ENCODE data around the gene PSIP1.
"Not testable (repeated sequence)": the region's sequence is repeated elsewhere in the genome, so short reads cannot be mapped to it uniquely, and the experiment has no call there.

PSIP1 gene

DNA sequence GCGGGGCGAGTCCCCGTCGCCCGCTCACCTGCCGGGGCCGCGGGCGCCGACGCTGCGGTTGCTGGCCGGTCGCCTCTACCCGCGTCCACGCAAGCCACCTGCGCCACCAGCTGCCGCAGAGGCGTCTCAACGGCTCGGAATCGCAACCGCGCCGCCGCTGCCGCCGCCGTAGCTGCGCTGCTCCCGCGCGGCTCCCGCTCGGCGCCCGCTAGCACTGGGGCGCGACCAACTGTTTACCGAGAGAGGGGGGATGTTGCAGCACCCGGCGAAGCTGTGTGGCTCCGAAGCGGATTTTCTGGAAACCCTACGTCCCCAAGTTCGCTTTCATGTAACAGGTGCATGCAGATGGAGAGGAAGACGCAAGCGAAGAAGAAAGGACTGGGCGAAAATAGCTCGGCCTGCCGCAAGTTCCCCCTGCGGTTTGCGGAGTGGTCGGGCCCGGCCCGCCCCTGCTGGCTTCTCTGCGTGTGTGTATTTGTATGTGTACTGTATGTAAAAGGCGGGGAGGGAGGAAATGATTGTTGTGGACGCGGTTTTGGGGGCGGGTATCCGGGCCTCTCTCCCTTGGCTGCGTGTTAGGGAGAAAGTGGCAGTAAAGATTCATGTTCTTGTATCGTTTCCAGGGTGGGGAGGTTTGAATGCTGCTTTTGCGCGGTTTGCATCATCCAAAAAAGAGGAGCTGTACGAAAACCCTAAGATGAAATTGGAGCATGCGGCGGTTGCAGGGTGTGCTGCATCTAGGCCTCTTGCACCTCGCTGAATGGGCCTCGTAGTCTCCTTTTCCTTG lies at the start of gene PSIP1:
TSS of gene PSIP1 (minus strand) at position 182 of the 787 bp plus-strand sequence. CDS start 782 bp downstream, outside the sequence.
- TF ChIP-seq JUND (IDR thresholded peaks at IDR 0.05; ENCODE audit: low read depth): peak; percentile 17; the same call in 1 of the 2 replicates
- in situ Hi-C loops (cut with HindIII; ENCODE audit: low pct_unique_long_range_greater_than_20kb, low sequenced_read_pairs): no loop called here
- peak; percentile 21 to 83 for DNase-seq (ENCODE audit: low read depth in 1 of 2, low spot score in 1 of 2)

DNA sequence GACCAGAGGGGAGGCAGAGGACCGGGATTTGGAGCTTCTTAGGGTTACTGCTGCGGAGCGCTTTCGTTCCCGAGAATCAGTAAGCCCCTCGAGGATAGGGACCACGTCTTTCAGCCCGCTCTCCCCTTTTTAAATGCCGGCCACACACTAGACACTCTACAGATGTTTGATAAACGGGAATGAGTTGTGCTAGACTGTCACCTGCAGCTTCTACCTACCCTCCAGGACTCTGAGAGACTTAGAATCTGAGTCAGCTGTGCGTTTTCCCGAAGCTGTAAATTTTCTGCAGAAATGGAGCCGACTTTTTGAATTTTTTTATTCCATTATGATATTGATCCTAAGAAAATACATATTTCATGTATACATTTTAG lies 42.7 kb upstream of the PSIP1 start:
- TF ChIP-seq JUND (IDR thresholded peaks at IDR 0.05; ENCODE audit: low read depth): no peak
- in situ Hi-C loops (cut with HindIII; ENCODE audit: low pct_unique_long_range_greater_than_20kb, low sequenced_read_pairs): no loop called here
- DNase-seq (ENCODE audit: low read depth in 1 of 2, low spot score in 1 of 2): no peak

DNA sequence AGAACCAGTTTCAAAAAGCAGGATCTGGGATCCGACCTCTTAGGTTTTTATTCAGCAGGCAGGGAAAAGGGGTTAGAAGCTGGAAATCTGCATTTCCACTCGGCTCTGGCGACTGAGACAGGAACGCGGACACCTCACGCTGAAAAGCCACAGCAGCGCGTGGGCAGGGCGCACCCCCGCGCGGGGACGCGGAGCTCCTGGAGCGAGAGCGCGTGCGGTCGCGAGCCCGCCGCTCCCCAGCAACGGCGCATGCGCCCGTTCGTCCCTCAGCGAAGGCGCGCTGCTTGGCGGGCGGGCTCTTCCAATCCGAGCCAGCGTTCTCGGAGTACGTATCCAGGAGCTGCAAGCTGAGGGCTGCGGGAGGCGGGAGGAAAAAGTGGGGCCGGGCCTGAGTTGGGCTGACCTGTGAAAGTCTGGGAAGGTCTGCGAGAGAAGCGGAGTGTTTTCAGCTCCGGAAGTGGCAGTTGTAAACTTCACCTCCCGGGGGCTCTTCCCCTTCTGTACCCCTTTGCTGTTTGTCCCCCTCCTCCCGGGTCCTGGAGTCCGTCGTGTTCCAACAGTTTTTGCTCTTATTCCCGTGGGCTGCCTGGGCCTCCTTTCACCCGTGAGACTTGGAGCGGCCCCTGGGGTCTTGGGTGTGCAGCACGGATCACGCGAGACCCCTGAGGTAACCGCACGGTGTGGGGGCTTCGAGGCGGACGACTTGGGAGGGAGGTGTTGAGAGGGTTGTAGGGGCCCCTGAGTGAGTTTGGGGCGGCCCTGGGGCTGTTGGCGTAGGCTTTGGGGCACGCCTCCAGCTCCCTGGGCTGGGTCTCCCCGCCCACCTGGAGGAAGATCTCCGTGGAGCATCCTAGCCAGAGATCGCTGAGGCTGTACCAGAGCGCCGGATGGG lies 42.1 kb upstream of the PSIP1 start, which contains the start of gene CCDC171:
TSS of gene CCDC171 (plus strand) at position 408 of the 892 bp plus-strand sequence. CDS start 11,046 bp downstream, outside the sequence.
- no peak for TF ChIP-seq JUND (IDR thresholded peaks at IDR 0.05; ENCODE audit: low read depth)
- in situ Hi-C loops (cut with HindIII; ENCODE audit: low pct_unique_long_range_greater_than_20kb, low sequenced_read_pairs): no loop called here

DNA sequence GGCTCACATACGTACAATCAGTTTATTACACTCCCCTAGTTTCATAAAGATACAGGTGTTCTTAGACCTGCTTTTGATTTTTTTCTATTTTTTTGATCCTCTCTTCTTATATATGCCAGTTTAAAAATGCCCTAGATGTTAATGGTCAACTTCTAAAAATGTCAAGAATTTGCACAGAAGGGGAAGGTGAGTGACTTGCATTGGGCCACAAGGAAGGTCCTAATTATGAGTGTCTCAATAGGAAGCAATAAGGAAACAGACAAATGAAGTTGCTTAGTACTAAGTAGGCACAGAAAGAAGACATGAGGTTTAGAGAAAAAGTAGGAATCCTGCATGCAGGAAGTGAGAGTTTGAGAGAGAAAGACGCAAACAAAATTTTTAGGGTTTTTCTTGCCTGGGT lies 38.8 kb upstream of the PSIP1 start:
- TF ChIP-seq JUND (IDR thresholded peaks at IDR 0.05; ENCODE audit: low read depth): no peak
- no peak for DNase-seq (ENCODE audit: low read depth in 1 of 2, low spot score in 1 of 2)
- in situ Hi-C loops (cut with HindIII; ENCODE audit: low pct_unique_long_range_greater_than_20kb, low sequenced_read_pairs): no loop called here

More for the DNA sequence above, 42.1 kb upstream of the PSIP1 start, which contains the start of gene CCDC171:
- peak; percentile 94 to 95 for DNase-seq (ENCODE audit: low read depth in 1 of 2, low spot score in 1 of 2)

DNA sequence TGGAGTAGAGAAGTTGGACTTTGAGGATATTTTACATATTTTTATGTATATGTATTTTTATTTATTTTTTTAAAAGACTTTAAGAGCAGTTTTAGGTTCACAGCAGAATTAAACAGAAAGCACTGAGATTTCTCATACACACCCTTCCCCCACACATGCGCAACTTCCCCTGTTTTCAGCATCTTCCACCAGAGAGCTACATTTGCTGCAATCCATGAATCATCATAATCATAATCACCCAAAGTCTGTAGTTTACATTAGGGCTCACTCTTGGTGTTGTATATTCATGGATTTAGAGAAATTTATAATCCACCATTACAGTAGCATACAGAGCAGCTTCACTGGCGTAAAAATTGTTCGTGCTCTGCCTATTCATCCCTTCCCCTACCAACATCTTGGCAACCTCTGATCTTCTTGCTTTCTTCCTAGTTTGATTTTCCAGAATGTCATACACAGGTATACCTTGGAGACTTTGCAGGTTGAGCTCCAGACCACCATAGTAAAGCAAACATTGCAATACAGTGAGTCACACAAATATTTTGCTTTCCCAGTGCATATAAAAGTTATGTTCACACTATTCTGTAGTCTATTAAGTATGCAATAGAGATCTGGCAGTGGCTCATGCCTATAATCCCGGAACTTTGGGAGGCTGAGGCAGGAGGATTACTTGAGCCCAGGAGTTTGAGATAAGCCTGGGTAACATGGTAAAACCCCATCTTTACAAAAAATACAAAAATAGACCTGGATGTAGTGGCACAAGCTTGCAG lies 32.5 kb upstream of the PSIP1 start:
- no peak for TF ChIP-seq JUND (IDR thresholded peaks at IDR 0.05; ENCODE audit: low read depth)
- in situ Hi-C loops (cut with HindIII; ENCODE audit: low pct_unique_long_range_greater_than_20kb, low sequenced_read_pairs): no loop called here
- DNase-seq (ENCODE audit: low read depth in 1 of 2, low spot score in 1 of 2): no peak

DNA sequence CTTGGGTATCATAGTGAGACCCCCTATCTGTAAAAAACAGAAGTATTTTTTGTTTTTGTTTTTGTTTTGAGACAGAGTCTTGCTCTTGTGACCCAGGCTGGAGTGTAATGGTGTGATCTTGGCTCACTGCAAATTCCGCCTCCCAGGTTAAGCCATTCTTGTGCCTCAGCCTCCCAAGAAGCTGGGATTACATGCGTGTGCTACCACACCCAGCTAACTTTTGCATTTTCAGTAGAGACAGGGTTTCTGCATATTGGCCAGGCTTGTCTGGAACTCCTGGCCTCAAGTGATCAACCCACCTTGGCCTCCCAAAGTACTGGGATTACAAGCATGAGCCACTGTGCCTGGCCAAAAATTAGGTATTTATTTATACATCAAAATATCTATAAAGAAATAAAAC lies 31.9 kb upstream of the PSIP1 start:
- in situ Hi-C loops (cut with HindIII; ENCODE audit: low pct_unique_long_range_greater_than_20kb, low sequenced_read_pairs): no loop called here
- DNase-seq (ENCODE audit: low read depth in 1 of 2, low spot score in 1 of 2): no peak
- TF ChIP-seq JUND (IDR thresholded peaks at IDR 0.05; ENCODE audit: low read depth): no peak

DNA sequence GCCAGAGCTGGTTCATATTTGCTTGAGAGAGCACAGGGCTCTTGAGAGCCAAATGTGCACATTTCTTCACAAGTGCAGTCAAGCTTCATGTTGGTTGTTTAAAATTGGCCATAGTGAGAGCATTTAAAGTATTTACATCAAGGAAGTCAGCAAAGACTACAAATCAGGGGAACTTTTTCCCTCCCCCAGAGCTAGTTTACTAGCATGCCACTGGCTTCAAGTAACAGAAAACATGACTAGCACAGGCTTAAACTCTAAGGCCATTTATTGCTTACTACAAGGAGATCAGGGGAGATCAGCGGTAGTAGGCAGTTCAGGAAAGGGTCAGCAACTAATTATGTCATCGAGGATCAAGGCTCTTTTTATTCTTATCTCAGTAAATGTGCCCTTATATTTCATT lies 31.1 kb upstream of the PSIP1 start:
- no peak for DNase-seq (ENCODE audit: low read depth in 1 of 2, low spot score in 1 of 2)
- in situ Hi-C loops (cut with HindIII; ENCODE audit: low pct_unique_long_range_greater_than_20kb, low sequenced_read_pairs): no loop called here
- no peak for TF ChIP-seq JUND (IDR thresholded peaks at IDR 0.05; ENCODE audit: low read depth)

DNA sequence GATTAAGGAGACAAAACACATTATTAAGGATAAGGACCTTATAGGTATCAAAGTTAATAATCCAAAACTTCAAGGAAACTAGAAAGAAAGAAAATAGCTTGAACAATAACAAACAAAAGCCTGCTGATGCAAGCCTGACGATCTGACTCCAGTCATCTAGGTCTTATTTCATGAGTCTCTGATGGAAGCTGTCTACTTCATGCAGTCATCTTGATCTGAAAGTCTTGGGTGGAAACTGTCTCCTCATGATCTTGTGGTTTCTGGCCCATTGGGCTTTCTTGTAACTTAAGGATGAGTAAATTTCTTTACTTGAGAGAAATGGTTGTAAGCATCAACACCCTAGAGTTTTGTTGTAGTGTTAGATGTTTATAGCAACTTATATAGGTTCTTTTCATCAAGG lies 20.6 kb upstream of the PSIP1 start:
- in situ Hi-C loops (cut with HindIII; ENCODE audit: low pct_unique_long_range_greater_than_20kb, low sequenced_read_pairs): no loop called here
- no peak for TF ChIP-seq JUND (IDR thresholded peaks at IDR 0.05; ENCODE audit: low read depth)
- DNase-seq (ENCODE audit: low read depth in 1 of 2, low spot score in 1 of 2): no peak

DNA sequence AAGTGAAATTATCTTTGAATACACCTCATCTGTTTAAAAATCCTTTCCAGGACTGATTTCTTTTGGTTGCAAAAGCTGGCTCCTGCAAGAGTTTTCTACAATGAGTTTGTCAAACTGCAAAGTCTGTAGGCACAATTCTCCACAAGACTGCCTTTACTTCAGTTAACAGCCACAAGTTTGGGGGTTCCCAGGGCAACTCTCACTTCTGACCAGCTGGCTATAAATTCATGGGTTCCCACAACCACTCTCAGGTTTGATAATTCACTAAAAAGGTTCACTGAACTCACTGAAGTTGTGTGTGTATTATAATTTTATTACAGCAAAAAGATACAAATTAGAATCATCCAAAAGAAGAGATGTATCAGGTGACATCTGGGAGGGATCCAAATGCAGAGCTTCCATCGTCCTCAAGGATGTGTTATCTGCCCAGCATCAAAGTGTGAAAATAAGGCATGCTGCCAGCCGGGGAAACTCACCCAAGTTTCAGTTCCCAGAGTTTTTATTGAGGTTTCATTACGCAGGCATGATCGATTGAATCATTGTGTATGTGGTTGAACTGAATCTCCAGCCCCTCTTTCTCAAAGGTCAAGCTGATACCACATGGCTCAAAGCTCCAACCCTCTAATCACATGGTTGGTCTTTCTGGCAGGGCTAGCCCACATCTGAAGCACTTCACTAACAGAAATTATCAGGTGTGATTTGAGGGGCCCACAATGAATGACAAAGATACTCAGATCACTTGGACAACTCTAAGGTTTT lies 19.0 kb upstream of the PSIP1 start:
- TF ChIP-seq JUND (IDR thresholded peaks at IDR 0.05; ENCODE audit: low read depth): no peak
- DNase-seq (ENCODE audit: low read depth in 1 of 2, low spot score in 1 of 2): no peak
- in situ Hi-C loops (cut with HindIII; ENCODE audit: low pct_unique_long_range_greater_than_20kb, low sequenced_read_pairs): no loop called here

DNA sequence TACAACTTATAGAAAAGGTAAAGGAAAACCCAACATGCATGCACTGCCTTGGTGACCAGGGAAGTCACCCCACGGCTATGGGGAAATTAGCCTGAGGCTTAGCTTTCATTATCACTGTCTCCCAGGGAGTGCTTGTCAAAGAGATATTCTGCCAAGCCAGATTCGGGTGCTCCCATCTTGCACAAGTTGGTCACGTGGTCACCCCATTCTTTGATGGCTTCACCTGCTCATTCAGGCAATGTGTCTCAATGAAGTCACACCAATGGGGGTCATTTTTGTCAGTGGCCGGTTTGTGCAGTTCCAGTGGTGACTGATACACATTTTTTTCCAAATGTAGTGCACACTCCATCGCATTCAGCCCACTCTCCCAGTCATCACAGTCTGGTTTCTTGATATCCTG lies 16.3 kb upstream of the PSIP1 start:
- in situ Hi-C loops (cut with HindIII; ENCODE audit: low pct_unique_long_range_greater_than_20kb, low sequenced_read_pairs); DNase-seq (ENCODE audit: low read depth in 1 of 2, low spot score in 1 of 2): not testable (repeated sequence)

DNA sequence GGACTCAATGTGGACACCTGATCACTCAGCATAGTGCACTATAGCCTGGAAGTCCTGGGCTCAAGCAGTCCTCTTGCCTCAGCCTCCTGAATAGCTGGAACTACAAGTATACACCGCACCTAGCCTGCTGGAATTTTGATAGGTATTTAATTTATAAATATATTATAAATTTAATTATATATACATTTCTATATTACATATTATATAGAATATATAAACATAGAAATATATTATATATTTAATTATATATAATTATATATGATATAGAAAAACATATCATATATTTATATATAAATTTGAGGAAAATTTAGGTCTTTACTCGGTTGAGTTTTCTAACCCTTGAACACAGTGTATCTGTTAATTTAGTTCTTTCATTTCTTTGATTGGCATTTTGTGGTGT lies 15.2 kb upstream of the PSIP1 start:
- TF ChIP-seq JUND (IDR thresholded peaks at IDR 0.05; ENCODE audit: low read depth): no peak
- DNase-seq (ENCODE audit: low read depth in 1 of 2, low spot score in 1 of 2): no peak
- in situ Hi-C loops (cut with HindIII; ENCODE audit: low pct_unique_long_range_greater_than_20kb, low sequenced_read_pairs): no loop called here
